Measurements from ENCODE around the gene CDH13. TPM values are rescaled to one million over a fixed set of nuclear protein-coding genes. Genes with fewer than 3 reads are reported as not detected.

CDH13 gene
- total RNA-seq, 1 experiment from 2014 or later: 0.80 TPM

DNA sequence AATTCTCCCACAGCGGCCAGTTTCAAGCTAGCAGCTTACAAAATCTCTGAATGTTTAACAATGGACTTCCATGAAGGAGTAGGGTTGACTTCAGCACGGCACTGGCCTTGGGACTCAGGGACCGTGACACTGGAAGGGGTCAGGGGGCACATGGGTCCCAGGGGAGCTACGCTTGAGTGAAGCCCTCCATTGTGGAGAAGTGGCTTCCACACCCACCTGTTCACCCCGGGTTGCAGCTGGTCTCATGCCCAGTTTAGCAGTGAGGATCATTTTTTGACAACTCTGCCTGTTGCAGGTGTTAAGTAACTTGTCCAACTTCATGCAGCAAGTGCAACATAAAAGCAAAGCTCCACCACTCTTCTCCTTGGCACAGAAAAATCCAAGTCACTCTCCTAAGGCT is 510.2 kb downstream of the CDH13 start:
- Histone ChIP-seq H3K36me3 (replicated peaks; ENCODE audit: control insufficient read depth, insufficient read depth, low read length) (no peaks in the 10 kb centered on the region), H3K27me3 (ENCODE audit: control insufficient read depth, insufficient read depth, low read length) (no peaks in the 10 kb centered on the region), H3K4me3 (ENCODE audit: insufficient read depth, low read depth, low read length) (no peak overlapping the region)
- no peak for DNase-seq

DNA sequence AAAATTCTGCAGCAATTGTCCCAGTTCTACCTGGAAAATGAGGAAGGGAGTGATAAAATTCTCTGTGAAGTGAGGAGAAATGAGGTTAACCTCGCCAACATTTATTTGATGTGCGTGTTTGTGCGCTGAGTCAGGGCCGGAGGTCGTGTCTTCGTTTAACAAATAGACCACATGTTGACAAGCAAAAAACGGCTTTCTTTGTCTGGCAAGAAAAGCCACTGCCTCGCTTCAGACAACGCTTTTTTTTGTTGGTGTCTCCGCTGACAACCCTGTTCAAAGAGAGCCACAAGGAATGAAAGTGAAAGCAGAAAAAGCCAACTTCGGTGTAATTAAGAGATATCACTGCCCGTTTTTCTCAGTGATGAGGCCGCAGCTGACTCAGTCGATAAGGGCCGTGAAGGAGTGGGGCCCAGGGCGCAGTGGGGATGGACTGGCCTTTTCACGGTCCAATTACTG is 510.6 kb downstream of the CDH13 start:
- no peaks in the 10 kb centered on the region for H3K36me3 ChIP-seq (replicated peaks; ENCODE audit: control insufficient read depth, insufficient read depth, low read length)
- no peak for DNase-seq
- H3K4me3 ChIP-seq (ENCODE audit: insufficient read depth, low read depth, low read length): no peak overlapping the region
- no peaks in the 10 kb centered on the region for H3K27me3 ChIP-seq (ENCODE audit: control insufficient read depth, insufficient read depth, low read length)

- Histone ChIP-seq H3K4me3 (ENCODE audit: insufficient read depth, low read depth, low read length) (no peak overlapping the region), H3K27me3 (ENCODE audit: control insufficient read depth, insufficient read depth, low read length) (no peaks in the 10 kb centered on the region), H3K36me3 (replicated peaks; ENCODE audit: control insufficient read depth, insufficient read depth, low read length) (no peaks in the 10 kb centered on the region)
- no peak for DNase-seq
Measured at GRCh38 chr16:83137894-83138293, 511.1 kb downstream of the CDH13 start.

- no peak for DNase-seq
- Histone ChIP-seq H3K27me3 (ENCODE audit: control insufficient read depth, insufficient read depth, low read length) (no peaks in the 10 kb centered on the region), H3K36me3 (replicated peaks; ENCODE audit: control insufficient read depth, insufficient read depth, low read length) (no peaks in the 10 kb centered on the region), H3K4me3 (ENCODE audit: insufficient read depth, low read depth, low read length) (no peak overlapping the region)
Measured at GRCh38 chr16:83138512-83138911, 511.7 kb downstream of the CDH13 start.

DNA sequence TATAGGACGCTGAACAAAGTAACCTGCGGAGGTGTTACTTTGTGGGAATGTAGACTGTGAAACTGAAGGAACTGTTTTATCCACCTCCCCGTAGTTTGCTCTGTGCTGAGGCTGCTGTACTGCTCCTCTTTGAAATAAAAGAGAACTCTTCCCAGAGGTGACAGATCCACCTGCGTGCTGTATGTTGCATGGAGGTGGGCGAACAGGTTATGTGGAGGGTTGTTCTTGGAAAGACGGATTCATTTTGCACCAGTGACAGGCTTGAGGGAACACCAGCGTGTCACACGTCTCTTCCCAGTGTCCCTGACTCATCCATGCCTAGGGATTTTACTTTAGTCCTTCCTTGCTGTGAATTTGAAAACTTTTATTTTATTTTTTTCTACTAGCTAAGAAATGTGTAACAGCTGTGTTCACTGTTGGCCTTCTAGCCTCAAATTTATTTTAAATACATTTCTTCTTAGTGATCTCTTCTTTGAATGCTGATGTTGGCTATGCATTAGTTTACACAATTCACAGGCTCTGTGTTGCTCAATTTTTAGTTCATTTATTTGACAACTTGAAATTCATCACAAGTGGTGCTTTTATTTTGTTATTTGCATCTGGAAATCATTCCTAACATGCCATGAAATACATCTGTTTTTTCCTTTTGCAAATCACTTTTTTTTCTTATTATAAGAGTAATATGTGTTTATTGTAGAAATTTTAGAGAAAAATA is 512.4 kb downstream of the CDH13 start:
- Histone ChIP-seq H3K36me3 (replicated peaks; ENCODE audit: control insufficient read depth, insufficient read depth, low read length) (no peaks in the 10 kb centered on the region), H3K4me3 (ENCODE audit: insufficient read depth, low read depth, low read length) (no peak overlapping the region), H3K27me3 (ENCODE audit: control insufficient read depth, insufficient read depth, low read length) (no peaks in the 10 kb centered on the region)
- DNase-seq: no peak

- no peak overlapping the region for H3K4me3 ChIP-seq (ENCODE audit: insufficient read depth, low read depth, low read length)
- no peak for DNase-seq
- H3K27me3 ChIP-seq (ENCODE audit: control insufficient read depth, insufficient read depth, low read length): no peaks in the 10 kb centered on the region
- H3K36me3 ChIP-seq (replicated peaks; ENCODE audit: control insufficient read depth, insufficient read depth, low read length): no peaks in the 10 kb centered on the region
Measured at GRCh38 chr16:83143788-83144187, 517.0 kb downstream of the CDH13 start.

DNA sequence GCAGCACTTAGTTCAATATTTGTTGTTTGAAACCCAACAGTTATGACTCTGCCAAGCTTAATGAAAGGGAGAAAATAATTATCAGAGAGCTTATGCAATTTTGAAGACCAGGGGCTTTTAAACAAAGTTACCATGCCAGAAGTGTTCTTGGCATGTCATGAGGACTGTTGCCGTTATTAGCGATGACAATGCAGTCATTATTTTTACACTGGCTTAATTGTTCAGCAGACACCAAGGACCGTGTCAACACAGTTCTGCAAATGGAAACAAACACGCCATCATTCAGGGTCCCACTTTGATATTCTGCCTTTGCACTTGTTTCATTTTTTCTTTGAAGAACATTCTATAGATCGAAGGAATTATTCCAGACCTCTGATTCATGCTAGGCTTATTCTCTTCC is 518.5 kb downstream of the CDH13 start:
- DNase-seq: no peak
- Histone ChIP-seq H3K36me3 (replicated peaks; ENCODE audit: control insufficient read depth, insufficient read depth, low read length) (no peaks in the 10 kb centered on the region), H3K4me3 (ENCODE audit: insufficient read depth, low read depth, low read length) (no peak overlapping the region), H3K27me3 (ENCODE audit: control insufficient read depth, insufficient read depth, low read length) (no peaks in the 10 kb centered on the region)

- Histone ChIP-seq H3K27me3 (ENCODE audit: control insufficient read depth, insufficient read depth, low read length) (no peaks in the 10 kb centered on the region), H3K36me3 (replicated peaks; ENCODE audit: control insufficient read depth, insufficient read depth, low read length) (no peaks in the 10 kb centered on the region), H3K4me3 (ENCODE audit: insufficient read depth, low read depth, low read length) (no peak overlapping the region)
- no peak for DNase-seq
Measured at GRCh38 chr16:83147244-83147643, 520.5 kb downstream of the CDH13 start.

DNA sequence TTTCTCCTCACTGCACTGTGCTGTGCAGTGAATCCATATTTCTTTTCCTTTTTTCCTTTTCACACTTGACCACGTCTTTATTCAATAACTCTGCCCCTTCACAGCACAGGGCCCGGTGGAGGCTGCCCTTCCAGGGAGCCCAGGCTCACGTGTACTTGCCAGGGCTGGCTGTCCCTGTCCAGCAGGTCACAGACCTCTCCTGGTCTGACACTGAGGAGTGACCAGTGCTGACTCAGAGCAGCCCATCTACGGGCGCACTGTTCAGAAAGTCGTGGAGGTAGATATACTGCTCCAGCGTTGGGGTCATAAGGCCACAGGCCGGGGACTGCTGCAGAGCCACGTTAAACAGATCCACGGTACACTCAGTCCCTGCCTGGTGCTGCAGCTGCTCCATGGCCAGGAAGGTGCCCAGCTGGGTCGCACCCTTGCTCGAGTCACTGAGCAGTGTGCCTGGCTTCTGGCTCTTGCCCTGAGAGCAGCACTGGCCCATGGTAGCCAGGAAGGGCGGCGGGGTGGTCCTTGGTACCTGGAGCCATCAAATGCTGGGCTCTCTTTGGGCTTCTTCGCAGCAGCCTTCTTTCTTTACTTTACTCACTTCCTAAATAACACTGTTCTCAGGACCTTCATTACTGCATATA is 531.7 kb downstream of the CDH13 start:
- H3K4me3 ChIP-seq (ENCODE audit: insufficient read depth, low read depth, low read length): no peak overlapping the region
- no peak for DNase-seq
- H3K36me3 ChIP-seq (replicated peaks; ENCODE audit: control insufficient read depth, insufficient read depth, low read length): no peaks in the 10 kb centered on the region; the same call in 1 of the 2 replicates
- no peaks in the 10 kb centered on the region for H3K27me3 ChIP-seq (ENCODE audit: control insufficient read depth, insufficient read depth, low read length)

DNA sequence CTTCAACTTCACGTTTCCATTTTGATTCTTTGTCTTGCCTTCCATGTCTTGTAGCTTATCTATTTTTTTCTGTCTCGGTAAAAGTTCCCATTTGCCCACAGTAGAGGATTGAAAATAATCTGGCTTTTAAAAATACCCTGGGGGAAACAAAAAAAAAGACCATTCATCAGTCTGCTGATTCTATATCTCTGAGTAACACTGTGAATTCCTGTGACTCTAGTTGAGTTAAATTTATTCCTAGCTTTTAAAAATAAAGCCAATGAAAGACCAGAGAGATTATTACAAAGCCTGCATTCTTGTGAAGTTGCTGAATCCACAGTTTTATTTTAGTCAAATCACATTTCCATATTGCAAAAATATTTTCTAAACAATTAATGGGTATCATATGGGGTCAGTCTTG is 532.3 kb downstream of the CDH13 start:
- Histone ChIP-seq H3K27me3 (ENCODE audit: control insufficient read depth, insufficient read depth, low read length) (no peaks in the 10 kb centered on the region), H3K36me3 (replicated peaks; ENCODE audit: control insufficient read depth, insufficient read depth, low read length) (no peaks in the 10 kb centered on the region), H3K4me3 (ENCODE audit: insufficient read depth, low read depth, low read length) (no peak overlapping the region)
- no peak for DNase-seq

DNA sequence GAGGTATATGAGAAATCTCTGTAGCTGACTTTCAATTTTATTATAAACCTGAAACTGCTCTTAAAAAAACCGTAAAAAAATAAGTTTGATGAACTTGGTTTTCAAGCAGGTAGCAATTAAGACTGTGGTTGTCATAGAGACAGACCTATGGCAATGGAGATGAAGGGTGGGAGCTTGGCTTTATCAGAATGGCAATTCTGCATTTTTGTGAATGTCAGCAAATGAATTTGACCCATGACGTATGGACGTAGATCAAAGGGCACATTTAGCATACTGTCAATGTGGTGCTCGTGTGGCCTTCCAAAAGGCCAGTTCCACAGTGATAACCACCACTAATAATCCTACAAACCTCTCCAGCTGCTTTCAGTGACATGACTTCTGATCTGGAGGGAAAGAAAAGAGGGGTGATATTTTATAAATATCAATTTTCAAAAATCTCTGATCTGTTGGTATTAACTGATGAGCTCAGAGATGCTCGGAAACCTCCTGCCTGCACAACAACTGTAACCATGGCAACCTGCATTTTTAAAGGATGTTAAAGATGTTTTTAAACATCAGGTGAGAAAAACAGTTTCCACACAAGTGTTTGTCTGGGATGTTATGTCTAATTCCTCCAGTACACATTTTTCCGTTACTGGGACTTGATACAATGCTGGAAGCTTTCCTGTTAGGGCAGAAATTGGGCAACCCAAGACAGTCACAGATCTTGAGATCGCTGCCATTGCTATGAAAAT is 533.7 kb downstream of the CDH13 start:
- DNase-seq: no peak
- Histone ChIP-seq H3K27me3 (ENCODE audit: control insufficient read depth, insufficient read depth, low read length) (no peaks in the 10 kb centered on the region), H3K36me3 (replicated peaks; ENCODE audit: control insufficient read depth, insufficient read depth, low read length) (no peaks in the 10 kb centered on the region), H3K4me3 (ENCODE audit: insufficient read depth, low read depth, low read length) (no peak overlapping the region)

DNA sequence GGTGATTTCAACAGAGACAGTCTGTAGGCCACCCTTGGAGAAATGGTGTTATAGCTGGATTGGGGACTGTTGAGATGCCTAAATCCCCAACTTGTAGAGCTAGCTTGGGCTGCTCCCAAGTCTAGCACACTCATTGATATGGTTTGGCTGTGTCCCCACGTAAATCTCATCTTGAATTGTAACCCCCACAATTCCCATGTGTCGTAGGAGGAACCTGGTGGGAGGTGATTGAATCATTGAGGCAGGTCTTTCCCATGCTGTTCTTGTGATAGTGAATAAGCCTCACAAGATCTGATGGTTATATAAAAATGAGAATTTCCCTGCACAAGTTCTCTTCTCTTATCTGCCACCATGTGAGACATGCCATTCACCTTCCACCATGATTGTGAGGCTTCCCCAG is 536.0 kb downstream of the CDH13 start:
- no peak for DNase-seq
- Histone ChIP-seq H3K4me3 (ENCODE audit: insufficient read depth, low read depth, low read length) (no peak overlapping the region), H3K27me3 (ENCODE audit: control insufficient read depth, insufficient read depth, low read length) (no peaks in the 10 kb centered on the region), H3K36me3 (replicated peaks; ENCODE audit: control insufficient read depth, insufficient read depth, low read length) (no peaks in the 10 kb centered on the region)

DNA sequence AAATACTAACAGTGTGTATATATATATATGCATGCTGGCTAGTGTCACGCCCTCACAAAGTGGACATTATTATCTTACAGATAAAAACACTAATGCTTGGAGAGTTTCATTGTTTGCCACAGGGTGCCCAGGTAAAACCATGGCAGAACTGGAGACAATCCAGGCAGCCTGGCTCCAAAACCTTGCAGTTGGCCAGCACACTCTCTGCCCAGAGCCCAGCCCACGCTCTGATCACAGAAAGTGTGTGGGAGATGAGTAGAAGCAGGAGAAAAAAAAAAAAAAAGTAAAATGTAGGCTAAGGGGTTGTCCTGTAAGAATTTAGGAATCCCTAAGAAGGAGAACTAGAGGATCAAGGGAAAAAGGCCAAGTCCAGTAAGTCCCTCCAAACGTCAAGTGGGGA is 538.0 kb downstream of the CDH13 start:
- no peaks in the 10 kb centered on the region for H3K27me3 ChIP-seq (ENCODE audit: control insufficient read depth, insufficient read depth, low read length)
- no peaks in the 10 kb centered on the region for H3K36me3 ChIP-seq (replicated peaks; ENCODE audit: control insufficient read depth, insufficient read depth, low read length)
- no peak overlapping the region for H3K4me3 ChIP-seq (ENCODE audit: insufficient read depth, low read depth, low read length)
- DNase-seq: no peak

- no peak overlapping the region for H3K4me3 ChIP-seq (ENCODE audit: insufficient read depth, low read depth, low read length)
- DNase-seq: no peak
- H3K27me3 ChIP-seq (ENCODE audit: control insufficient read depth, insufficient read depth, low read length): no peaks in the 10 kb centered on the region
- H3K36me3 ChIP-seq (replicated peaks; ENCODE audit: control insufficient read depth, insufficient read depth, low read length): no peaks in the 10 kb centered on the region
Measured at GRCh38 chr16:83171396-83171795, 544.6 kb downstream of the CDH13 start.

DNA sequence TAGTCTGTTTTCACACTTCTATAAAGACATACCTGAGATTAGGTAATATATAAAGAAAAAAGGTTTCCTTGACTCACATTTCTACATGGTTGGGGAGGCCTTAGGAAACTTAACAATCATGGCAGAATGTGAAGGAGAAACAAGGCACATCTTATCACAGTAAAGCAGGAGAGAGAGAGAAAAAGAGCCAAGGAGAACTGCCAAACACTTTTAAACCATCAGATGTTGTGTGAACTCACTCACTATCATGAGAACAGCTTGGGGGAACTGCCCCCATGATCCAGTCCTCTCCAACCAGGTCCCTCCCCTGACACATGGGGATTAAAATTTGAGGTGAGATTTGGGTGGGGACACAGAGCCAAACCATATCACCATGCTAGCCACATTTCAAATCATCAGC is 547.9 kb downstream of the CDH13 start:
- Histone ChIP-seq H3K4me3 (ENCODE audit: insufficient read depth, low read depth, low read length) (no peak overlapping the region), H3K27me3 (ENCODE audit: control insufficient read depth, insufficient read depth, low read length) (no peaks in the 10 kb centered on the region), H3K36me3 (replicated peaks; ENCODE audit: control insufficient read depth, insufficient read depth, low read length) (no peaks in the 10 kb centered on the region)

More for the DNA sequence above, 547.9 kb downstream of the CDH13 start:
- no peak for DNase-seq
